Measurements from ENCODE around the gene SBK3. TPM values are rescaled to one million over a fixed set of nuclear protein-coding genes. Genes with fewer than 3 reads are reported as not detected.

SBK3 gene
- total and polyA plus RNA-seq, 8 donors: 0.20 to 6.2 (median 0.56) TPM; not detected in 3

DNA sequence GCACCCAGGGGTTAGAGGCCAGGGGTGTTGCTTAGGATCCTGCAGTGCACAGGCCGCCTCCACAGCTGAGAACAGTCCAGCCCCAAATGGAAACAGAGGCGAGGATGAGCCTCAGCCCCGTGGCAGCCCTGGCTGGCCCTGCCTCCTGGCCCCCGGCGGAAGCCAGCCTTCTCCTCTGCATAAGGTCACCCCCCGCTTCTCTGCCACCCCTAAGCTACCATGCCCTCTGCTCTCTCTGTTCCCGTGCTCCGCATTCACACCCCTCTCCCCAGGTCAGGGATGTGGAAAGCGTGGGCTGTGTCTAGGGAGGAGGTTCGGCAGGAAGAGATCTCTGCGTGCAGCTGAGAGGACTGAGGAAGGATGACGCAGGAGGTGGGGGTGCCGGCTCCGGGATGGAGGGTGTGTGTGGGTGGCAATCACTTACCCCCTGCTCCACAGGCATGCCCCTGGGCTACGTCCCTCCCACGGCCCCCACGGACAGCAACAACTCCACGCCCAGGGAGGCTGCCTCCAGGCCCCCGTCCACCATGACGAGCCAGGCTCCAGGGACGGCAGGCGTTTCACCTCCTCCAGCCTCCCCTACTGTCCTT lies 51.1 kb downstream of the SBK3 start:
- peaks cover 0 to 12% (median 5%) of the 10 kb centered on the region in 4 donors for H3K36me3 ChIP-seq
- peaks cover 0 to 55% (median 11%) of the 10 kb centered on the region in 3 donors for H3K27me3 ChIP-seq
- H3K9me3 ChIP-seq: no peaks in the 10 kb centered on the region
- H3K4me3 ChIP-seq: peak overlapping the region in 2 of 4 donors; percentile 14 to 25
- peak in 1 of 2 donors; percentile 65 for DNase-seq
- peaks cover 0 to 63% (median 28%) of the 10 kb centered on the region in 4 donors for H3K4me1 ChIP-seq
- intact Hi-C loops (cut with DNase I; ENCODE audit: low total_unique reads): loop anchor here (10.0 kb wide), 2 partner anchors 209 to 349 kb away; partner anchors contain the start of genes BRSK1, HSPBP1 and TNNT1
- TF ChIP-seq POLR2A (IDR thresholded peaks at IDR 0.05) (no peak), EP300 (IDR thresholded peaks at IDR 0.05) (no peak), POLR2AphosphoS5 (IDR thresholded peaks at IDR 0.05) (no peak)
- TF ChIP-seq, protein P1, sequence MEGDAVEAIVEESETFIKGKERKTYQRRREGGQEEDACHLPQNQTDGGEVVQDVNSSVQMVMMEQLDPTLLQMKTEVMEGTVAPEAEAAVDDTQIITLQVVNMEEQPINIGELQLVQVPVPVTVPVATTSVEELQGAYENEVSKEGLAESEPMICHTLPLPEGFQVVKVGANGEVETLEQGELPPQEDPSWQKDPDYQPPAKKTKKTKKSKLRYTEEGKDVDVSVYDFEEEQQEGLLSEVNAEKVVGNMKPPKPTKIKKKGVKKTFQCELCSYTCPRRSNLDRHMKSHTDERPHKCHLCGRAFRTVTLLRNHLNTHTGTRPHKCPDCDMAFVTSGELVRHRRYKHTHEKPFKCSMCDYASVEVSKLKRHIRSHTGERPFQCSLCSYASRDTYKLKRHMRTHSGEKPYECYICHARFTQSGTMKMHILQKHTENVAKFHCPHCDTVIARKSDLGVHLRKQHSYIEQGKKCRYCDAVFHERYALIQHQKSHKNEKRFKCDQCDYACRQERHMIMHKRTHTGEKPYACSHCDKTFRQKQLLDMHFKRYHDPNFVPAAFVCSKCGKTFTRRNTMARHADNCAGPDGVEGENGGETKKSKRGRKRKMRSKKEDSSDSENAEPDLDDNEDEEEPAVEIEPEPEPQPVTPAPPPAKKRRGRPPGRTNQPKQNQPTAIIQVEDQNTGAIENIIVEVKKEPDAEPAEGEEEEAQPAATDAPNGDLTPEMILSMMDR (IDR thresholded peaks at IDR 0.05): no peak
- WGBS, 5 donors: 42 to 61% (median 47%) methylated on average over 11 to 22 of the region's 22 CpGs
- H3K27ac ChIP-seq: peak overlapping the region in 4 of 5 donors; percentile 31 to 96 (median 60)

DNA sequence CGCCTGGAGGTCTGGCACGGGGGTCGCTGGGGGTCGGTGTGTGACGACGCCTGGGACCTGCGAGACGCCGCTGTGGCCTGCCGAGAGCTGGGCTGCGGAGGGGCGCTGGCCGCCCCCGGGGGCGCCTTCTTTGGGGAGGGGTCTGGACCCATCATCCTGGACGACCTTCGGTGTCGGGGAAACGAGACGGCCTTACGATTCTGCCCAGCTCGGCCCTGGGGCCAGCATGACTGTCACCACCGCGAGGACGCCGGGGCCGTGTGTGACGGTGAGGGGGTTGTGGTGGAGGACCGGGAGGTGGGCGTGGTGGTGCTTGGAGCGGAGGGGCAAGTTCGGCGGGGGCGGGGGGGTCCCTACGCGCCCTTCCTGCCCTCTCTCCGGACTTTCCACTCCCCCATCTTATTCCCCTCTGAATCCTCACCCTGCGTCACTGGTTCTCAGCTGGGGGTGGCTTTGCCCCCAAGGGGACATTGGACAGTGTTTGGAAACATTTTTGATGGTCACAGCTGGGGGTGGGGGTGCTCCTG lies 51.6 kb downstream of the SBK3 start:
- H3K27ac ChIP-seq: peak overlapping the region in 4 of 5 donors; percentile 31 to 96 (median 60)
- H3K4me3 ChIP-seq: peak overlapping the region in 2 of 4 donors; percentile 14 to 25
- peaks cover 0 to 61% (median 16%) of the 10 kb centered on the region in 3 donors for H3K27me3 ChIP-seq
- no peaks in the 10 kb centered on the region for H3K9me3 ChIP-seq
- intact Hi-C loops (cut with DNase I; ENCODE audit: low total_unique reads): loop anchor here (10.0 kb wide), 2 partner anchors 209 to 349 kb away; partner anchors contain the start of genes BRSK1, HSPBP1 and TNNT1
- no peak for TF ChIP-seq POLR2A (IDR thresholded peaks at IDR 0.05)
- TF ChIP-seq, protein P1 (IDR thresholded peaks at IDR 0.05): no peak
- no peak for TF ChIP-seq EP300 (IDR thresholded peaks at IDR 0.05)
- peaks cover 0 to 63% (median 30%) of the 10 kb centered on the region in 4 donors for H3K4me1 ChIP-seq
- DNase-seq: peak in 1 of 2 donors; percentile 16
- peaks cover 0 to 8% (median 3%) of the 10 kb centered on the region in 4 donors for H3K36me3 ChIP-seq
- WGBS, 5 donors: 14 to 62% (median 45%) methylated on average over 12 to 38 of the region's 38 CpGs

DNA sequence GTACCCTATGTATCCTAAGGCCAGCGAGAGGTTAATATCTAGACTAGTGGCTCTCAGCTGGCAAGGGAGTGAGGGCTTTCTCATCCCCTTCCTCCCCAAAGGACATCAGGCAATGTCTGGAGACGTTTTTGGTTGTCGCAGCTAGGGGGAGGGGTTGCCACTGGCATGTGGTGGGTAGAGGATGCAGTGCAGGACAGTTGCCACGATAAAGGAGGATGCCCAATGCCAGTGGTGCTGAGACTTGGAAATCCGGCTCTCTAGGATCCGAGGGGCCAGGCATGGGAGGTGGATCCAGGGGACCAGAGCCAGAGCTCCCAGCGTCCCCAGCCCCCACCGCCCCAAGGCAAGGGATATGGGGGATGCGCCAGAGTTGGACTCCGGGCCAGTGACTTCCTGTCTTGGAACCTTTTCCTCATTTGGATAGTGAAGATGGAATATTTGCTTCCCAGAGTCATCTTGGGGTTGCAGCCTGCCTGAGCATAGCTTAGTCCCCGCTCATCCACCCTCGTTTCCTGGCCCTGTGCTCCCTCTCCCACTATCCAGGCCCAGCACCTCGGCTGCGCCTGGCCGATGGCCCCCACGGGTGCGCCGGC lies 52.2 kb downstream of the SBK3 start:
- Histone ChIP-seq H3K4me1 (peaks cover 0 to 60% (median 33%) of the 10 kb centered on the region in 4 donors), H3K36me3 (peaks cover 0 to 4% (median 1%) of the 10 kb centered on the region in 4 donors), H3K4me3 (peak overlapping the region in 2 of 4 donors; percentile 14 to 25), H3K27ac (peak overlapping the region in 4 of 5 donors; percentile 31 to 96 (median 60)), H3K27me3 (peaks cover 0 to 61% (median 16%) of the 10 kb centered on the region in 3 donors), H3K9me3 (no peaks in the 10 kb centered on the region)
- WGBS, 5 donors: 38 to 63% (median 51%) methylated on average over 12 to 18 of the region's 18 CpGs
- intact Hi-C loops (cut with DNase I; ENCODE audit: low total_unique reads): loop anchor here (10.0 kb wide), 2 partner anchors 208 to 348 kb away; partner anchors contain the start of genes BRSK1, HSPBP1 and TNNT1
- peak in 1 of 2 donors; percentile 64 for DNase-seq
- TF ChIP-seq, protein P1 (IDR thresholded peaks at IDR 0.05): no peak
- no peak for TF ChIP-seq POLR2A (IDR thresholded peaks at IDR 0.05)

DNA sequence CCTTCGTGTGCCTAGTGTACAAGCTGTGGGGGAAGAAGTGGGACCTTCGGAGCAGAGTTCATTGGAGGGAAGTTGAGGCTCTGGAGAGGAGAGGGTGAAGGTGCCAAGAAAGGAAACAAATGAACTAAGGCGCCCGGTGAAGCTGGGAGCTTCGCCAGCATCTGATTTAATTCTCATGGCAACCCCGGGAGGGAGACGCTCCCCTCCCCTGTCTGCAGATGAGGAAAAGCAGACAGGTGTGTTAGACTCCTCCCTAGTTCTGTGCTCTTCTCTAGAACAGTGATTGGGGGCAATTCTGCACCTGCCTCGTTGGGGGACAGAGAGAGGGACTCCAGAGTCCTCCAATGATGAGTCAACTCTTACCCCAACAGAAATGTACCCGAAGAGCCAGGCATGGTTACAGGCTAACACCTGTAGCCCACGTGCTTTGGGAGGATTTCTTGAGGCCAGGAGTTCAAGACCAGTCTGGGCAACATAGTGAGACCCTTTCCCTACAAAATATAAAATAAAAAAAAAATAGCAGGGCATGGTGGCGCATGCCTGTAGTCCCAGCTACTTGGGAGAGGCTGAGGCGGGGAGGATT lies 52.9 kb downstream of the SBK3 start:
- TF ChIP-seq POLR2A (IDR thresholded peaks at IDR 0.05): no peak
- no peak for TF ChIP-seq POLR2AphosphoS5 (IDR thresholded peaks at IDR 0.05)
- TF ChIP-seq, protein P1 (IDR thresholded peaks at IDR 0.05): no peak
- no peak for TF ChIP-seq EP300 (IDR thresholded peaks at IDR 0.05)
- intact Hi-C loops (cut with DNase I; ENCODE audit: low total_unique reads): loop anchor here (10.0 kb wide), 2 partner anchors 208 to 348 kb away; partner anchors contain the start of genes BRSK1, HSPBP1 and TNNT1
- Histone ChIP-seq H3K27ac (peak overlapping the region in 1 of 5 donors; percentile 96), H3K4me3 (no peak overlapping the region), H3K9me3 (no peaks in the 10 kb centered on the region), H3K4me1 (peaks cover 5 to 64% (median 38%) of the 10 kb centered on the region in 4 donors), H3K36me3 (no peaks in the 10 kb centered on the region), H3K27me3 (peaks cover 0 to 61% (median 16%) of the 10 kb centered on the region in 3 donors)
- WGBS, 5 donors: 33 to 43% (median 38%) methylated on average over 12 of the region's 12 CpGs
- DNase-seq: peak in 1 of 2 donors; percentile 60

All from stomach (tissue), 9 donors.